Astrocyte of the cerebellum (primary cell): Measurements from ENCODE around the gene MED13L.
A peak's percentile ranks its signal among the peaks of the same experiment; 100 is the strongest.

ENCODE experiments used
- DNase-seq: peaks from one replicate; pipeline ENCODE4 v3.0.0-alpha.2; 2011; ENCODE audit warnings: low read depth
- H3K4me3 ChIP-seq: 2 replicates; pipeline ENCODE4 v1.5.1; 2011; ENCODE audit warnings: mild to moderate bottlenecking, low read depth, low read length, moderate library complexity
- in situ Hi-C: cut with HindIII; loops from 2 replicates; pipeline ENCODE4 v1.10.0; 2017; ENCODE audit warnings: low sequenced_read_pairs
- TF ChIP-seq, protein P1 (sequence below): IDR thresholded peaks from 2 replicates; pipeline ENCODE4 v1.5.1; 2012; ENCODE audit warnings: low read length, low read depth, moderate library complexity, mild to moderate bottlenecking; ENCODE audit errors: missing control alignments

MED13L gene

DNA sequence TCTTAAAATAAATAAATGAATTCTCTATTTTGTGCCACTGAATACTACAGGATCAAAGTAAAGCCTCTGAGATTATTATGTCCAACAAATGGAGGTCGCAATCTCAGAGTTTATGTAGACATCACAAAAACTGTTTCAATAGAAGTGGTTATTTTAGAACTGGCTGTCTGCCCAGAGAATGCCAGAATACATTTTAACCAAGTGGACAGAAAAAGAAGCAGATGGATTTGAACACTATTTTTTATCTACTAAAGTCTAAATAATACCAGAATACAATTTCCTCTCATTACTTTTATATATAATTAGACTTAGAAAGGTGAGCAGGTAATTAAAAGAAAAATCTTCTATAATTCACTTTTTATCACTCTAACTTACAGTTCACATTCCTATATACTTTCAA lies 118.3 kb downstream of the MED13L start:
- peak; percentile 77 for DNase-seq
- in situ Hi-C loops = no loop called here
- TF ChIP-seq, protein P1, sequence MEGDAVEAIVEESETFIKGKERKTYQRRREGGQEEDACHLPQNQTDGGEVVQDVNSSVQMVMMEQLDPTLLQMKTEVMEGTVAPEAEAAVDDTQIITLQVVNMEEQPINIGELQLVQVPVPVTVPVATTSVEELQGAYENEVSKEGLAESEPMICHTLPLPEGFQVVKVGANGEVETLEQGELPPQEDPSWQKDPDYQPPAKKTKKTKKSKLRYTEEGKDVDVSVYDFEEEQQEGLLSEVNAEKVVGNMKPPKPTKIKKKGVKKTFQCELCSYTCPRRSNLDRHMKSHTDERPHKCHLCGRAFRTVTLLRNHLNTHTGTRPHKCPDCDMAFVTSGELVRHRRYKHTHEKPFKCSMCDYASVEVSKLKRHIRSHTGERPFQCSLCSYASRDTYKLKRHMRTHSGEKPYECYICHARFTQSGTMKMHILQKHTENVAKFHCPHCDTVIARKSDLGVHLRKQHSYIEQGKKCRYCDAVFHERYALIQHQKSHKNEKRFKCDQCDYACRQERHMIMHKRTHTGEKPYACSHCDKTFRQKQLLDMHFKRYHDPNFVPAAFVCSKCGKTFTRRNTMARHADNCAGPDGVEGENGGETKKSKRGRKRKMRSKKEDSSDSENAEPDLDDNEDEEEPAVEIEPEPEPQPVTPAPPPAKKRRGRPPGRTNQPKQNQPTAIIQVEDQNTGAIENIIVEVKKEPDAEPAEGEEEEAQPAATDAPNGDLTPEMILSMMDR = no peak
- H3K4me3 ChIP-seq = no peak overlapping the region

- TF ChIP-seq, protein P1 = no peak
- DNase-seq = no peak
- in situ Hi-C loops = no loop called here
- no peak overlapping the region for H3K4me3 ChIP-seq
These were observed 119.6 kb downstream of the MED13L start for GRCh38 chr12:116157845-116158267.

GRCh38 chr12:116156614-116157013 lies 120.9 kb downstream of the MED13L start:
- no peak for DNase-seq
- TF ChIP-seq, protein P1 = no peak
- H3K4me3 ChIP-seq = no peak overlapping the region
- in situ Hi-C loops = no loop called here

GRCh38 chr12:116155383-116155782 lies 122.1 kb downstream of the MED13L start:
- H3K4me3 ChIP-seq = no peak overlapping the region
- TF ChIP-seq, protein P1 = no peak
- in situ Hi-C loops = no loop called here
- no peak for DNase-seq

DNA sequence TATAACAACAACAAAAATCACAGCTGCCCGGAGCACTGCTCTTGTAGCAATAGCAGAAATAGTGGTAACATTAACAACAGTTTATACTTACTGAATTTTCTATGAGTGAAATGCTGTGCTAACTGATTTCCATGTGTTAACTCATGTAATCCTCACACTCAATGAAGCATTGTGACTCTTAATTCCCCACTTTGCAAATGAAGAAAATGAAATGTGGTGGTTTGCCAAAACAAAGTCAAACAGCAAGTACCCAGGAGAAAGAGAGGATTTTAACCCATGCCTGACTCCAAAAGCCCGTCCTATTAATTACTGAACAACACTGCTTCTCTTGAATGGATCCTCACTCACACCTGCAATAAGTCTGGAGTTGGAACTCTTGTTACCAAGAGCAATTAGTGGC lies 123.5 kb downstream of the MED13L start:
- no peak overlapping the region for H3K4me3 ChIP-seq
- in situ Hi-C loops = no loop called here
- DNase-seq = no peak
- TF ChIP-seq, protein P1 = no peak

DNA sequence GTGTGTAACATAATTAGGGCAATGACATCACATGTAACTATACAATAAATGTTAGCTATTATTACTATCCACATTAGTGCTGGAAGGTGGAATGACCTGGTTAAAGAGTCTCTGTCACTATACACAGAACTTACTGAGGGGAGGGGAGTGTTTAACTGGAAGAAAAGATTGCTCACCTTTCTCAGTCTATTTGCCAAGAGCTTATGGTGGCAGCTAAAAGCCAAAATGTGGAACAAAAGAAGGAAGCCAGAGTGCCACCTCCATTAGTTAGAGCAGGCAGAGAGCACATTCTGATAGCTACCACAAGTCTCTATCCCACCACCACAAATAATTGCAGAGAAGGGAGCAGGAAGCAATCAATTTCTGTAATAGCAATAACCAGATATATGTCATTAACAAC lies 124.4 kb downstream of the MED13L start:
- in situ Hi-C loops = no loop called here
- no peak for DNase-seq
- TF ChIP-seq, protein P1 = no peak
- no peak overlapping the region for H3K4me3 ChIP-seq

DNA sequence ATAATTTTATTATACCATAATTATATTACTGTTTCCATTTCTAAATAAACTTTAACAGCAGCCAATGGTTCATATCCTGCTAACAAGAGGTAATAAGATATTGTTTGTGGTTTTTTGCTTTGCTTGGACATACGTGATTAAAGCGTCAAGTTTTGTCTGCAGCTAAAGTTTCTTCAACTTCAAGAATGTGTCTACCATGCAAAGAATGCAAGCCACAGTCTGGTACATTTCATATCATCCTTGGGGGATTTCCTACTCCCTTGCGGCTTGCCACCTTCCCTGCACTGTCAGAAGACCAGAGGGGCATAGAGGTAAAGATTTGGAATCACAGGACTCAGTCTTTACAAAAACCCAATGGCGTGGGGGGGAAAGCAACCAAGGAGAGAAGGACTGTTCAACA lies 125.2 kb downstream of the MED13L start:
- TF ChIP-seq, protein P1 = no peak
- H3K4me3 ChIP-seq = no peak overlapping the region
- peak; percentile 86 for DNase-seq
- in situ Hi-C loops = no loop called here
